Neutrophil (primary cell): ENCODE results near the gene NCAPD3.

Experiments used
- H3K27ac ChIP-seq: fragments of 200-600 bp; sonication (generic); 2 replicates; pipeline ENCODE4 v1.5.1; 2016; ENCODE audit warnings: mild to moderate bottlenecking, moderate library complexity
- H3K27me3 ChIP-seq: fragments of 200-600 bp; sonication (generic); 2 replicates; pipeline ENCODE4 v1.6.0; 2016; ENCODE audit warnings: mild to moderate bottlenecking
- H3K36me3 ChIP-seq: fragments of 200-600 bp; sonication (generic); 2 replicates; pipeline ENCODE4 v1.5.1; 2017
- H3K4me1 ChIP-seq, 2 experiments: fragments of 200-600 bp in 1 of 2; sonication (generic) in 1 of 2; 1 replicate in 1 of 2; 2 replicates in 1 of 2; pipeline versions ENCODE4 v1.5.1 to v1.6.1; 2013 to 2016; ENCODE audit warnings: low read depth in 1 of 2, low read length in 1 of 2, mild to moderate bottlenecking in 1 of 2, moderate library complexity in 1 of 2; ENCODE audit not compliant: control insufficient read depth in 1 of 2, insufficient read depth in 1 of 2
- H3K4me3 ChIP-seq, 2 experiments: fragments of 200-600 bp in 1 of 2; sonication (generic) in 1 of 2; 1 replicate in 1 of 2; 2 replicates in 1 of 2; pipeline ENCODE4 v1.5.1; 2013 to 2016; ENCODE audit warnings: low read depth in 1 of 2, low read length in 1 of 2, mild to moderate bottlenecking in 1 of 2, moderate library complexity in 1 of 2
- H3K9me3 ChIP-seq: fragments of 200-600 bp; sonication (generic); 2 replicates; pipeline ENCODE4 v1.5.1; 2016
- TF ChIP-seq, protein P1 (sequence below): fragments of 200-600 bp; sonication (generic); IDR thresholded peaks from 2 replicates; pipeline ENCODE4 v1.5.1; 2016; ENCODE audit warnings: antibody characterized with exemption

NCAPD3 gene

DNA sequence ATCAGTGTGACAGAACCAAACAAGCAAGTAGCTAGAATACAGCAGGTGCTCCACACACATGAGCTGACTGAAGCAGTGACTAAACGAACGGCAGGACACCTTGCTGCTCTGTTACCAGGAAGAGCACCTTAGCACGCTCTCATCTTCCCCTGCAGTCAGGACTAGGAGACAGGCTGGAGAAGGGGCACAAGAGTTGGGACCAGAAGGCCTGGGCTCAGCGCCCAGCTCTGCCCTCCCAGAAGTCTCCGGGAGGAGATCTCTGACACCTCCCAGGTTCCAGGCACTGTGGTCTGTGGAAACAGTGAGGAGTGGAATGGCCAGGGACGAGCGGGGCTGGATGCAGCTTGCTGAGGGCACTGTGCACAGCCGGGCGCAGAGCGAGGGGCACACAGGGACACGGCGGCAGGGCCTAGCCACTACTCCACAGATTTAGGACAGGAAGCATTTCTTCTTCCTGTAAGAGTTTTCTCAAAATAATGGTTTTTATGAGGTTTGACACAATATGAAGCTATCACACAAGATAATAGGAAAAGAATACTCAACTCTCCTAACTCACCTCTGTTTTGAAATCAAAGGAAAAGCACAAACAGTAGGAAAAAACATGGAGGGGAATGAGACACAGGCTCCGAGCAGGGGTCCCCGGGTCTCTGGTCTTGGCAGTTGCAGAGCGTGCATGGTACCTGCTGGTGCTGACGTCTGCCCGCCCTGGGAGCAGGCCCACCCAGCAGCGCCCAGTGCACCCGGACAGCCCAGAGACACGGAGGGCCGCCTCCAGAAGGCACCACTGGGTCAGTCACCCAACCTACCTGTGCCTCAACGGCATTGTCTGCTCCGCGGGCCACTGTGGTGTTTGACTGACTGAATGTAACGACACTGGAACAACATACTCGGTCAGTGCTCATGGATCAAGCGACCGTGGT is 67.6 kb downstream of the NCAPD3 start:
- H3K4me1 ChIP-seq, result no peaks in the 10 kb centered on the region
- no peaks in the 10 kb centered on the region for H3K9me3 ChIP-seq
- H3K27ac ChIP-seq, result no peak overlapping the region
- H3K36me3 ChIP-seq, result peaks cover 97% of the 10 kb centered on the region
- no peaks in the 10 kb centered on the region for H3K27me3 ChIP-seq
- no peak overlapping the region for H3K4me3 ChIP-seq
- TF ChIP-seq, protein P1, sequence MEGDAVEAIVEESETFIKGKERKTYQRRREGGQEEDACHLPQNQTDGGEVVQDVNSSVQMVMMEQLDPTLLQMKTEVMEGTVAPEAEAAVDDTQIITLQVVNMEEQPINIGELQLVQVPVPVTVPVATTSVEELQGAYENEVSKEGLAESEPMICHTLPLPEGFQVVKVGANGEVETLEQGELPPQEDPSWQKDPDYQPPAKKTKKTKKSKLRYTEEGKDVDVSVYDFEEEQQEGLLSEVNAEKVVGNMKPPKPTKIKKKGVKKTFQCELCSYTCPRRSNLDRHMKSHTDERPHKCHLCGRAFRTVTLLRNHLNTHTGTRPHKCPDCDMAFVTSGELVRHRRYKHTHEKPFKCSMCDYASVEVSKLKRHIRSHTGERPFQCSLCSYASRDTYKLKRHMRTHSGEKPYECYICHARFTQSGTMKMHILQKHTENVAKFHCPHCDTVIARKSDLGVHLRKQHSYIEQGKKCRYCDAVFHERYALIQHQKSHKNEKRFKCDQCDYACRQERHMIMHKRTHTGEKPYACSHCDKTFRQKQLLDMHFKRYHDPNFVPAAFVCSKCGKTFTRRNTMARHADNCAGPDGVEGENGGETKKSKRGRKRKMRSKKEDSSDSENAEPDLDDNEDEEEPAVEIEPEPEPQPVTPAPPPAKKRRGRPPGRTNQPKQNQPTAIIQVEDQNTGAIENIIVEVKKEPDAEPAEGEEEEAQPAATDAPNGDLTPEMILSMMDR, result no peak

DNA sequence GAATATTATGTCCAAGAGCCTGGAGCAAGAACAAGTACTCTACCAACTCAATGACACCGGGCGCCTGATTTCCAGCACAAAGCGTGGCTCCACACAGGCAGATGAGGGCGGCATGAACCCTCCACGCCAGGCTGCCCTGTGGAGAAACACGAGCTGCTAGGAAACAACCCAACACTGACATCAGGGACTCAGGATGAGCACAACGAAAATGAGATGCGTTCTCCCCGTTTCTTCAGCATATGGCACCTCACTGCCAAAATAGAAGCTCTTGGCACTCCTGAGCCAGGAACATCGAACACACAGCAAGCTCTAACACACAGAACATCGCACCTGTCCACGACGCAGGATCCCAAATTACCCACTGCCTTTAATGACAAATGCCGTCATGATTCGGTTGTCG is 68.3 kb downstream of the NCAPD3 start:
- no peaks in the 10 kb centered on the region for H3K4me1 ChIP-seq
- TF ChIP-seq, protein P1, result no peak
- H3K9me3 ChIP-seq, result no peaks in the 10 kb centered on the region
- H3K36me3 ChIP-seq, result peaks cover 96% of the 10 kb centered on the region
- H3K4me3 ChIP-seq, result no peak overlapping the region
- no peaks in the 10 kb centered on the region for H3K27me3 ChIP-seq
- H3K27ac ChIP-seq, result no peak overlapping the region

DNA sequence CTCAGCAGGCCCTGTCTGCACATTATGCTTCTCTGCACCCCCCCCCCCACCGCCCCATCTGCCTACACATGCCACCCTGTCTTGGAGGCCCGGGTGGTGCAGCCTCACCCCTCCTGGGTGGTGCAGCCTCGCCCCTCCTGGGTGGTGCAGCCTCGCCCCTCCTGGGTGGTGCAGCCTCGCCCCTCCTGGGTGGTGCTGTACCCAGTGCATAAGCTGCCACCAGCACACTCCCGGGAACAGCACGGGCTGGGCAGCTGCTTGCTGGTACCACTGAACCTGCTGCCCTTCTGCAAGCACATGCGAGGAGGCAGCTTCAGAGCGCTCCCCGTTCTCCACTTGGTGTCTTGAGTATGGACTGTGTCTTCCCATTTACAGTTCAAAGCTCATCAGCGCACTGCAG is 69.3 kb downstream of the NCAPD3 start:
- Histone ChIP-seq H3K9me3 (no peaks in the 10 kb centered on the region), H3K27me3 (no peaks in the 10 kb centered on the region), H3K4me3 (no peak overlapping the region), H3K4me1 (no peaks in the 10 kb centered on the region), H3K36me3 (peaks cover 91% of the 10 kb centered on the region), H3K27ac (no peak overlapping the region)
- TF ChIP-seq, protein P1, result no peak

DNA sequence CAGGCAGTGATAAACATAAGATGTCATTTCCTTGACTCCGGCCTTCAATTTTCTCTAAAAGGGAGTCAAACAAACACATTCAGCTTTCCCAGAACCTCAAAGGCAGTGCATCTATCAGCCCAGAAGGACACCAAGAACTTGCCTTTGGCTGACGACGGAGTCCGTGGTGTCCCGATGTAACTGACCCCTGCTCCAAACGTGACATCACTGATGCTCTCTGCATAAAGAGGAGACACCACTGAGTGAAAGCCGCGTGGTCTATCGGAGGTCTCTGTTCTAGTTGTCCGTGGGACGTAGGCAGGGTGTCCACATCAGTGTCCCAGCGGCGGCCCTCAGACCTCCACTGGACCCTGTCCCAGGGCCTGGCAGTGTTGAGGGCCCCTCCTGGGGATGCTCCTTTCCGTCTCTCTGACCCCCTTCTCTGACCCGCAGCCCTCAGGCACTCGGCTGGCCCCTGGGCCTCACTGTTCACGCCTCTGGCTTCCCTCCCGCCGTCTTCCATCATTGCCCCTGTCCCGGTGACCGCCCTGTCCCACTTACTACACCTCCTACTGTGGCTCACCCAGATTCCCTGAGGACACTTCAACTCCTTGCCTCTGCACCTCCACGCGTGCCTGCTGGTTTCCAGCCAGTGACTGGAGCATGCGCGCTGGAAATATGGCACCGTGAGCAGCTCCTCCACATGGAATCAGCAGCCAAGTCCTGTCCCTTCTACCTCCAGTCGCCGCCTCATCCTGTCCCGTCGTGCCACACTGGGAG is 70.4 kb downstream of the NCAPD3 start:
- no peaks in the 10 kb centered on the region for H3K27me3 ChIP-seq
- TF ChIP-seq, protein P1, result no peak
- no peaks in the 10 kb centered on the region for H3K4me1 ChIP-seq
- peaks cover 79% of the 10 kb centered on the region for H3K36me3 ChIP-seq
- no peak overlapping the region for H3K27ac ChIP-seq
- no peak overlapping the region for H3K4me3 ChIP-seq
- H3K9me3 ChIP-seq, result no peaks in the 10 kb centered on the region

DNA sequence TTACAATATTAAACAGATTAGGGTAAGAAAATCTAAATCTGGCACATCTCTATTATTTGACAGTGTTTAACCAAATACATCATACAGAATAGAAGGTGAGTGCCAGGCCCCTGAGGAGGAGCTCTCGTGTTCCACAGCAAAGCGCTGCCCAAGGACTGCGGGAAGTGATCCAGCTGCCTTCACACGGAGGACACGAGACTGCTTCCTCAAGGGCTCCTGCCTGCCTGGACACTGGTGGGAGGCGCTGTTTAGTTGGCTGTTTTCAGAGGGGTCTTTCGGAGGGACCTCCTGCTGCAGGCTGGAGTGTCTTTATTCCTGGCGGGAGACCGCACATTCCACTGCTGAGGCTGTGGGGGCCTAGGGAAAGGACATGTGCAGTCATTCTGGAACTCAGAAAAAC is 71.1 kb downstream of the NCAPD3 start:
- Histone ChIP-seq H3K4me3 (no peak overlapping the region), H3K36me3 (peaks cover 73% of the 10 kb centered on the region), H3K27ac (no peak overlapping the region)

More for the DNA sequence above, 71.1 kb downstream of the NCAPD3 start:
- TF ChIP-seq, protein P1, result no peak
- Histone ChIP-seq H3K27me3 (no peaks in the 10 kb centered on the region), H3K9me3 (no peaks in the 10 kb centered on the region), H3K4me1 (no peaks in the 10 kb centered on the region)
